Measurements from ENCODE around the gene PYGM. TPM values are rescaled to one million over a fixed set of nuclear protein-coding genes. Genes with fewer than 3 reads are reported as not detected.
A peak's percentile ranks its signal among the peaks of the same experiment; 100 is the strongest.

The PYGM gene
- total and polyA plus RNA-seq, 7 experiments from 2014 or later: 0.26 to 16.2 (median 12.3) TPM

DNA sequence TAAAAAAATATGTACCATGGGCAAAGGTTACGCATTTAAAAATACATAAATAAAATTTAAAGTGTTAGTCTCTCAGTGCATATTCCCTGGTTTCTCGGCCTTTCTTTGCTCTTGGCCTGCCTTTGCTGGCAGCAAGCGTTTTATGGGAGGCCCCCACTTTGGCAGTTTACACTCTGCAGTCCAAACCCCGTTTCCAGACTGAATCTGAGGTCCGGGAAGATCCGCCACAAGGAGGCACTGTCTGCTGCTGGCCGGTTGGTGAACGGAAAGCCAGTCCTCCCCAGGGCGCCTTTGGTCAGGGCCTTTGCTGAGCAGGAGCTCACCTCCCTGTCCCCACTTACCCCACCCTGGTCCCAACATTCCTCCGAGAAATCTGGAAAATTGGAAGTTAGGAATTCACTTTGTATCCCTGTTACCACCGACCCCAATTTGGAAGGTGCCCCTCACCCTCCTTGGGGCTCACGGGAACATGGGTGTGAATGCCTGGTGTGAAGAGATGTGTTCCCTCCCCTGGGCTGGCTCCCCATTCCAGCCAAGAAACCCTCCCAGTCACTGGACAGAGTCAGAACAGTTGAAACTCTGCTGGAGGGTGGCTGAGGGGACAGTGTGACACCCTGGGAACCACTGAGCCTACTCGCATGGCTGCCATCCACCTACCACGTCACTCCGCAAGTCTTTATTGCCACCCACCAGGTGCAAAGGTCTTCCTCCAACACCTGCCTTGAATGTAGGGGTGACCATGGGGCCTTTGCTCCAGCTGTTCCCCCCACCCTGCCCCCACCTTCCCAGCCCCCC lies 27.9 kb upstream of the PYGM start:
- Histone ChIP-seq H3K36me3 (ENCODE audit: control insufficient read depth in 2 of 3, insufficient read depth in 3 of 3, low read length in 3 of 3) (peaks cover 0 to 37% (median 0%) of the 10 kb centered on the region in 3 experiments), H3K4me1 (ENCODE audit: control insufficient read depth in 2 of 2, insufficient read depth in 2 of 2, low read length in 2 of 2) (peaks cover 0 to 7% of the 10 kb centered on the region in 2 donors), H3K9me3 (ENCODE audit: control insufficient read depth in 2 of 3, low read length in 3 of 3) (no peaks in the 10 kb centered on the region), H3K4me3 (ENCODE audit: low read length) (no peak overlapping the region), H3K27me3 (ENCODE audit: control insufficient read depth in 2 of 2, insufficient read depth in 2 of 2, low read length in 2 of 2) (no peaks in the 10 kb centered on the region), H3K27ac (ENCODE audit: low read depth, low read length) (peak overlapping the region; percentile 16)
- DNase-seq (peak in 8 of 9 donors; percentile 28 to 65 (median 54)), ATAC-seq (peak; percentile 90)
- POLR2A ChIA-PET: interaction anchor here (1.1 to 5.4 kb wide), 5 partner anchors 9 to 66 kb away, joined by 3 to 31 read pairs (median 17); partner anchors contain the start of genes MAP4K2, RASGRP2 and SF1
- Mint-ChIP-seq H3K36me3 (peaks cover 0 to 11% (median 0%) of the 10 kb centered on the region in 5 donors), H3K27me3 (no peaks in the 10 kb centered on the region), H3K4me1 (peaks cover 1 to 11% (median 5%) of the 10 kb centered on the region in 7 donors), H3K27ac (peak overlapping the region; percentile 18 to 90 (median 74)), H3K9me3 (no peaks in the 10 kb centered on the region), H3K4me3 (no peak overlapping the region)
- CTCF ChIA-PET: interaction anchor here (0.6 to 1.2 kb wide), 6 partner anchors 8 to 59 kb away, joined by 3 to 7 read pairs (median 5); partner anchors contain the start of gene RASGRP2
- intact Hi-C loops (cut with micrococcal nuclease): loop anchor here (1.0 to 2.0 kb wide), 3 partner anchors 8 to 107 kb away; partner anchors contain the start of gene CDC42BPG (in 1 of the 2)

DNA sequence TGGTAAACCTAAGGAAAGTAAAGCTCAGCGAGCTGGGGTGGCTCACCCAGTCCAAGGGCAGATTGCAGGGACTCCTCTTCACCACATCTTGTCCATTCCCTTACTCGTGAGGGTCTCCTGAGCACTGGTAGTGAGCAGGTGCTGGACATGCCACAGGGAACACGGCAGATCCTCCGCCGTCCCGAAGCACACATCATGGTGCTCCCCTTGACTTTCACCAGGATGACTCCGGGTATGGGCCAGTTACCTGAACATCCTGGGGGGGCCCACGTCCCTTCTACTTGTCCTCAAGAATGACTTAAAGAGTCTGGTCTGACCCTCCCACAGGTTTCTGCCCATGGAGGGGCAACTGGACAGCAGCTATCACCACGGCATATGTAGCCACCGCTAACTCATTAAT lies 26.5 kb upstream of the PYGM start:
- Histone ChIP-seq H3K9me3 (ENCODE audit: control insufficient read depth in 2 of 3, low read length in 3 of 3) (no peaks in the 10 kb centered on the region), H3K36me3 (ENCODE audit: control insufficient read depth in 2 of 3, insufficient read depth in 3 of 3, low read length in 3 of 3) (peaks cover 0 to 25% (median 0%) of the 10 kb centered on the region in 3 experiments), H3K4me3 (ENCODE audit: low read length) (no peak overlapping the region), H3K27ac (ENCODE audit: low read depth, low read length) (no peak overlapping the region), H3K4me1 (ENCODE audit: control insufficient read depth in 2 of 2, insufficient read depth in 2 of 2, low read length in 2 of 2) (peaks cover 0 to 13% of the 10 kb centered on the region in 2 donors), H3K27me3 (ENCODE audit: control insufficient read depth in 2 of 2, insufficient read depth in 2 of 2, low read length in 2 of 2) (no peaks in the 10 kb centered on the region)
- POLR2A ChIA-PET: interaction anchor here (0.8 to 5.4 kb wide), 9 partner anchors 8 to 67 kb away, joined by 3 to 31 read pairs (median 4); partner anchors contain the start of genes MAP4K2, RASGRP2 and SF1
- peak overlapping the region in 5 of 9 donors; percentile 9 to 74 (median 34) for H3K27ac Mint-ChIP-seq
- intact Hi-C loops (cut with micrococcal nuclease): loop anchor here in 1 of 2 donors (2.0 kb wide), 1 partner anchor 58 kb away; the partner anchor contains the start of gene CDC42BPG
- no peak overlapping the region for H3K4me3 Mint-ChIP-seq
- DNase-seq (no peak), ATAC-seq (no peak)
- no peaks in the 10 kb centered on the region for H3K27me3 Mint-ChIP-seq
- H3K36me3 Mint-ChIP-seq: peaks cover 0 to 11% (median 0%) of the 10 kb centered on the region in 5 donors
- no peaks in the 10 kb centered on the region for H3K9me3 Mint-ChIP-seq
- CTCF ChIA-PET: interaction anchor here (0.9 to 2.3 kb wide), 7 partner anchors 12 to 57 kb away, joined by 3 to 13 read pairs (median 3); partner anchors contain the start of gene RASGRP2
- H3K4me1 Mint-ChIP-seq: peaks cover under 1 to 13% (median 9%) of the 10 kb centered on the region in 7 donors

DNA sequence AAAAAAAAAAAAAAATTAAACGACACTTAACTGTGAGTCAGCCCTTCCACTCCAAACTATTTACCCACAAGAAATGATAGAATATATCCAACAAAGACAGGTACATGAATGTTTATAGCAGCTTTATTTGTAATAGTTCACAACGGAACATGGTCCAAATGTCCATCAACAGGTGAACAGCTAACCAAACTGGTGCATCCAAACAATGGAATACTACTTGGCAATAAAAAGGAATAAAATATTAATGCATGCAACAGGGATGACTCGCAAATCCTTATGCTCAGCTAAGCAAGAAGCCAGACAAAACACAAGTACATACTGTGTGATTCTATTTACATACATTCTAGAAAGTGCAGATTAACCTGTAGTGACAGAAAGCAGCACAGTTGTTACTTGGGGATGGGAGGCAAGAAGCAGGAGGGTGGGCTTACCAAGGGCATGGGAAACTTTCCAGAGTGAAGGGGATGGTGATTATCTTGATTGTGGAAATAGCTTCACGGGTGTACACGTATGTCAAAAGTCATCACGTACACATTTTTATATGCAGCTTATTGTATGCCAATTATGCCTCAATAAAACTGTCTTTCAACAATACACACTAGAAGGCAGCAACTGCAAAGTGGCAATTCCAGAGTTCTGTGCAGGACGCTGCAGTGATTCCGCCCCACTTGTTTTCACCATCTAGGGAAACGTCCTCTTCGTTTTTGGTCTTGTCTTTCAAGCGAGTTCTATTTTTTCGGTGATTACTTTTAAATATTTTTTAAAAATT lies 25.2 kb upstream of the PYGM start:
- DNase-seq (no peak), ATAC-seq (no peak)
- H3K4me3 ChIP-seq (ENCODE audit: low read length): no peak overlapping the region
- no peak overlapping the region for H3K27ac ChIP-seq (ENCODE audit: low read depth, low read length)
- H3K27me3 ChIP-seq (ENCODE audit: control insufficient read depth in 2 of 2, insufficient read depth in 2 of 2, low read length in 2 of 2): no peaks in the 10 kb centered on the region
- Mint-ChIP-seq H3K36me3 (peaks cover 0 to 5% (median 2%) of the 10 kb centered on the region in 5 donors), H3K9me3 (no peaks in the 10 kb centered on the region), H3K27me3 (no peaks in the 10 kb centered on the region), H3K4me1 (peaks cover 11 to 27% (median 22%) of the 10 kb centered on the region in 7 donors), H3K4me3 (no peak overlapping the region), H3K27ac (peak overlapping the region in 8 of 9 donors; percentile 27 to 67 (median 52))
- intact Hi-C loops (cut with micrococcal nuclease): no loop called here
- peaks cover 0 to 18% (median 0%) of the 10 kb centered on the region in 3 experiments for H3K36me3 ChIP-seq (ENCODE audit: control insufficient read depth in 2 of 3, insufficient read depth in 3 of 3, low read length in 3 of 3)
- ChIA-PET CTCF (interaction anchor here (0.7 to 2.3 kb wide), 6 partner anchors 14 to 59 kb away, joined by 3 to 13 read pairs (median 4); no protein-coding TSS in a partner anchor), POLR2A (interaction anchor here (0.8 to 5.4 kb wide), 12 partner anchors 9 to 48 kb away, joined by 3 to 31 read pairs (median 4); partner anchors contain the start of genes MAP4K2 and RASGRP2)
- H3K9me3 ChIP-seq (ENCODE audit: control insufficient read depth in 2 of 3, low read length in 3 of 3): no peaks in the 10 kb centered on the region
- H3K4me1 ChIP-seq (ENCODE audit: control insufficient read depth in 2 of 2, insufficient read depth in 2 of 2, low read length in 2 of 2): peaks cover 7 to 21% of the 10 kb centered on the region in 2 donors

DNA sequence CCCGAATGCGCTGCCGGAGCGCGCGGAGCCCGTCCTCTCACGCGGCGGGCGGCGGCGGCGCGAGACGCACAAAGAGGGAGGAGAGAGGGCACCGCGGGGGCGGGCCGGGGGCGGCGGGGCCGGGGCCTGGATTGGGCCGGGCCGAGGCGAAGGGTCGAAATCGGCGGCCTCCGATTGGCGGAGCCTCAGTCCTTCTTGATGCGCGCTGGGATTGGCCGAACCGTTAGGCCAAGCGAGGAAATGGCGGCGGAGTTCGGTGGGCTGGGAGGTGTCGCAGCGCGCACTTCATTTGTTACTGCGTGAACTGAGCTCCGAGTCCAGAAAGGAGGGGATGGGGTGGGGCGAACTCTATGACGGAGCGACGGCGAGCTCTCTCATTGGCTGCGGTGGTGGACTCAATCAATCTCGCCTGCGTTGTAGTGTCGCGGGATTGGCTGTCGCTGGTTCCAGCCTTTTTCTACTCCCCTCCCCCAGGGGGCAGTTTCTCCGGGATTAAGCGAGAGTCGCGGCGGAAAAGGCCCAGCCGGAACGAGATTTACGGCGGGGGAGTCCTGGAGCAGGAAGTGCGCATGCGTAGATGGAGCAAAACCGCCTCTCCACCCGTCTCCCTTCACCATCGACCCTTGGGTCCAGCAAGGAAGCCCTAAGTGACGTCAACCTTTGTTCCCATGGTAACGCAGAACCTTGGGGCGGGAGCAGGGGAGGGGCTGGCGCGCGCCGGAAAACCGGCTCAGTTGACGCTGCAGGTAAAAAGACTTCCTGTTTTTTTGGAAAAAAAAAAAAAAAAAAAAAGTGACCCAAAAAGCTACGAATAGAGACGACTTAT lies 18.9 kb upstream of the PYGM start, which contains the start of gene SF1:
Gene SF1, minus strand, starts transcription at position 70 of the 826 bp plus-strand sequence. CDS start 150 bp downstream, outside the sequence.
- DNase-seq: peak; percentile 86 to 100 (median 100)
- Histone ChIP-seq H3K27me3 (ENCODE audit: control insufficient read depth in 2 of 2, insufficient read depth in 2 of 2, low read length in 2 of 2) (no peaks in the 10 kb centered on the region), H3K27ac (ENCODE audit: low read depth, low read length) (peak within 1 kb of the TSS; percentile 99), H3K4me1 (ENCODE audit: control insufficient read depth in 2 of 2, insufficient read depth in 2 of 2, low read length in 2 of 2) (peaks cover 48 to 52% of the 10 kb centered on the region in 2 donors), H3K36me3 (ENCODE audit: control insufficient read depth in 2 of 3, insufficient read depth in 3 of 3, low read length in 3 of 3) (peaks cover 25 to 38% (median 33%) of the 10 kb centered on the region in 3 experiments), H3K4me3 (ENCODE audit: low read length) (peak within 1 kb of the TSS; percentile 94), H3K9me3 (ENCODE audit: control insufficient read depth in 2 of 3, low read length in 3 of 3) (no peaks in the 10 kb centered on the region)
- Mint-ChIP-seq H3K9me3 (peaks cover 0 to 17% (median 0%) of the 10 kb centered on the region in 11 donors), H3K27ac (peak within 1 kb of the TSS; percentile 98 to 100 (median 99)), H3K4me3 (peak within 1 kb of the TSS; percentile 90 to 97 (median 94)), H3K36me3 (peaks cover 13 to 38% (median 35%) of the 10 kb centered on the region in 5 donors), H3K27me3 (peaks cover 0 to 5% (median 0%) of the 10 kb centered on the region in 5 donors), H3K4me1 (peaks cover 52 to 72% (median 64%) of the 10 kb centered on the region in 7 donors)
- ATAC-seq: peak; percentile 89
- ChIA-PET CTCF (interaction anchor here (0.5 to 1.6 kb wide), 10 partner anchors 9 to 1339 kb away, joined by 3 to 8 read pairs (median 4); partner anchors contain the start of genes FAU, MEN1, MRPL49 and RASGRP2), POLR2A (interaction anchor here (0.5 to 30.7 kb wide), 50 partner anchors 8 to 1939 kb away, joined by 3 to 1956 read pairs (median 4); partner anchors contain the start of genes ARL2, CCDC85B, CDC42BPG and FAU)
- intact Hi-C loops (cut with micrococcal nuclease): loop anchor here (1.0 to 10.0 kb wide), 18 partner anchors 9 to 792 kb away; partner anchors contain the start of genes ATG2A (in 2 of the 2), EHD1 (in 2 of the 2), MAP4K2 (in 2 of the 2) and MEN1 (in 2 of the 2)

DNA sequence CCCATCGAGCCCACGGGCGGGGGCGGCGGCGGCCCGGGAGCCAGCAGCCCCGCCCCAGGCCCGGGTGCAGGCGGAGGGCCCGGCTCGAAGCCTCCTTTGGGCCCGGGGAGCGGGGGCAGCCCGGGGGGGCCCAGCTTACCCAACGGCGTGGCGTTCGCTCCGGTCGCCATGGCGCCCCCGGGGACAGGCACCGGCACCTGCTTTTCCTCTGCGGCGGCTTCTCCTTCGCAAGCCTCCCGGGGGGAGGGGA lies 18.4 kb upstream of the PYGM start:
- Mint-ChIP-seq H3K9me3 (peaks cover 0 to 17% (median 0%) of the 10 kb centered on the region in 11 donors), H3K36me3 (peaks cover 13 to 43% (median 40%) of the 10 kb centered on the region in 5 donors), H3K27me3 (peaks cover 0 to 5% (median 0%) of the 10 kb centered on the region in 5 donors), H3K4me1 (peaks cover 56 to 77% (median 70%) of the 10 kb centered on the region in 7 donors), H3K27ac (peak overlapping the region in 6 of 9 donors; percentile 98 to 100 (median 99)), H3K4me3 (peak overlapping the region; percentile 87 to 96 (median 90))
- Histone ChIP-seq H3K27ac (ENCODE audit: low read depth, low read length) (peak overlapping the region; percentile 99), H3K9me3 (ENCODE audit: control insufficient read depth in 2 of 3, low read length in 3 of 3) (no peaks in the 10 kb centered on the region), H3K4me1 (ENCODE audit: control insufficient read depth in 2 of 2, insufficient read depth in 2 of 2, low read length in 2 of 2) (peaks cover 53 to 58% of the 10 kb centered on the region in 2 donors), H3K4me3 (ENCODE audit: low read length) (peak overlapping the region; percentile 61), H3K27me3 (ENCODE audit: control insufficient read depth in 2 of 2, insufficient read depth in 2 of 2, low read length in 2 of 2) (no peaks in the 10 kb centered on the region), H3K36me3 (ENCODE audit: control insufficient read depth in 2 of 3, insufficient read depth in 3 of 3, low read length in 3 of 3) (peaks cover 30 to 43% (median 38%) of the 10 kb centered on the region in 3 experiments)
- ChIA-PET POLR2A (interaction anchor here (0.5 to 30.7 kb wide), 38 partner anchors 9 to 1939 kb away, joined by 3 to 1956 read pairs (median 4); partner anchors contain the start of genes ARL2, CCDC85B, CDC42BPG and FAU), CTCF (interaction anchor here (0.5 to 1.6 kb wide), 7 partner anchors 14 to 1339 kb away, joined by 3 to 8 read pairs (median 3); partner anchors contain the start of genes MEN1 and RASGRP2)
- ATAC-seq (no peak), DNase-seq (no peak)
- intact Hi-C loops (cut with micrococcal nuclease): loop anchor here (1.0 to 10.0 kb wide), 16 partner anchors 14 to 793 kb away; partner anchors contain the start of genes ATG2A (in 2 of the 2), MEN1 (in 2 of the 2), ZNHIT2 (in 2 of the 2) and EHD1 (in 1 of the 2)
